ENCODE measurements around the gene CCL16. TPM values are rescaled to one million over a fixed set of nuclear protein-coding genes. Genes with fewer than 3 reads are reported as not detected.

The CCL16 gene, protein sequence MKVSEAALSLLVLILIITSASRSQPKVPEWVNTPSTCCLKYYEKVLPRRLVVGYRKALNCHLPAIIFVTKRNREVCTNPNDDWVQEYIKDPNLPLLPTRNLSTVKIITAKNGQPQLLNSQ
- not detected in 2 replicates for total RNA-seq

DNA sequence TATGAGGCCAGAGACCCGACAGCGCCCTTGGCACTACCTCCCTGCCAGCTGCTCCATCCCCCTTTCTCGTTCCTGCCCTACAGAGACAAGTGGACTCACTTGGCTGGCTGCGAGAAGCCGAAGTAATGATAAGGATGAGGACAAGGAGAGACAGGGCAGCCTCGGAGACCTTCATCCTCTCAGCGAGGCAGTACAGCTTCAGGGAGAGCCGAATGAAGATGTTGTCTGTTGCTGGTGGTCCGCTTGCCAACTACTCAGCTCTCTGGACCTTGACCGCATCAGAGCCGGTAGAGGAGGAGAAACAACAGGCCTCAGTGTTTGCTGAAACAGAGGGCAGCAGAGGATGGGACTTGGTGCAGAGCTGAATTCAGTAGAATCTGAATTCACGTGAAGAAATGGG, at the start of gene CCL16:
Gene CCL16 (minus strand): TSS at position 252 of the 400 bp plus-strand sequence. CDS start 77 bp downstream, at position 175.

DNA sequence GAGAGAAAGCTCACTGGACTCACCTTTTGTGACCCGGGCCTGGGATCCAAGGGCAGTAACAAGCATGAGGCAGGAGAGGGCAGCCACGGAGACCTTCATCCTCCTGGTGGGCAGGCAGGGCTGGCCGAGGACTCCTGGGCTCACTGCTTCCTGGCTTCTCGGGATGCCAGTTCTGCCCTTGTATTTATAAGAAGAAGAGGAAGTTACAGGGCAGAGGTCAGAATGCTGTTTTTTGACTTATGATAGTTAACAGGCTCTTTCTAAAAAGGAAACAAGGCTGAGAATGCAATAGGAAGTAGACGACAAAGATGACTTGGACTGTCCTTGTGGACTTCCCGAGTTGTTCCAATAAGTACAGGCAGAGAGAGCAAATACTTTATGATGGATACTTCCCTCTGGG, 36.5 kb upstream of the CCL16 start, which contains the start of gene CCL23:
Gene CCL23 (minus strand): TSS at position 174 of the 400 bp plus-strand sequence. CDS start 75 bp downstream, at position 99.

DNA sequence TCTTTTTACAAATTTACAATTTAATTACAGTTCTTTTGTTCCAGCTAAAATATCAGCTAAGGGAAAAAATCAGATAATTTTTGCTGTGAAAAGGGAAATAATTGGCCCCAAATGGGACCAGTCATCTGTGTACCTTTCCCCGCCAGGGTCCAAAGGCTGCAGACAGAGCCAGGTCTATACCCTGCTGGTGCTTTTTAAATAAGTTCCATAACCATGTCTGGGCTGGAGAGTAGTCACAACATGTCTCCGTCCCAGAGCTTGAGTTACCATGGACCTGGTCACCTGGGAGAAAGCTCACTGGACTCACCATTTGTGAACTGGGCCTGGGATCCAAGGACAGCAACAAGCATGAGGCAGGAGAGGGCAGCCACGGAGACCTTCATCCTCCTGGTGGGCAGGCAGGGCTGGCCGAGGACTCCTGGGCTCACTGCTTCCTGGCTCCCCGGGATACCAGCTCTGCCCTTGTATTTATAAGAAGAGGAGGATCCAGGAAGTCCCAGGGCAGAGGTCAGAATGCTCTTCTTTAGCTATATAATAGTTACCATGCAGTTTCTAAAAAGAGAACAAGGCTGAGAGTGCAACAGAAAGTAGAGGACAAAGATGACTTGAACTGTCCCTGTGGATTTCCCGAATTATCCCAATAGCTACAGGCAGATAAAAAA, 19.9 kb upstream of the CCL16 start, which contains the start of gene CCL15:
Gene CCL15 (minus strand): TSS at position 444 of the 662 bp plus-strand sequence. CDS start 61 bp downstream, at position 383.

DNA sequence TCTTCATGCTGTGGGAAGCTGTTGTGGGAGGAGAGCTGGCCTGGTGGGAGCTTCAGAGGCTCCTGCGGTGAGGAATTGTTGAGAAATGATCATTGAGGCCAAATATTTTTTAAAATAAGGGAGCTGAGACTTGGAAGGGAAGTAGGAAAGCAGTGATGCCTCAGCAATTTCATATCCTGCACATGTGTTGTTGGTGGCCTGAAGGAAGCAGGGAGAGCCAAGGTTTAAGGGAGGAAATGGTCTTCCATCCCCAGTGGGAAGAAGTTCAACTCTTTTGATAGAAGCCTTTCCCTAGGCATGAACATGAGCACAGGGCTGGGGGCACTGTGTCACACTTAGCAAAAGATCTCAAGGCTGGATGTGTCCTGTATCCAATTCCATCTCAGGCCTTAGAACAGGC, 5.3 kb upstream of the CCL16 start, which contains the start of gene CCL14:
Gene CCL14 (minus strand): TSS at position 87 of the 400 bp plus-strand sequence. CDS start 80 bp downstream, at position 7.

DNA sequence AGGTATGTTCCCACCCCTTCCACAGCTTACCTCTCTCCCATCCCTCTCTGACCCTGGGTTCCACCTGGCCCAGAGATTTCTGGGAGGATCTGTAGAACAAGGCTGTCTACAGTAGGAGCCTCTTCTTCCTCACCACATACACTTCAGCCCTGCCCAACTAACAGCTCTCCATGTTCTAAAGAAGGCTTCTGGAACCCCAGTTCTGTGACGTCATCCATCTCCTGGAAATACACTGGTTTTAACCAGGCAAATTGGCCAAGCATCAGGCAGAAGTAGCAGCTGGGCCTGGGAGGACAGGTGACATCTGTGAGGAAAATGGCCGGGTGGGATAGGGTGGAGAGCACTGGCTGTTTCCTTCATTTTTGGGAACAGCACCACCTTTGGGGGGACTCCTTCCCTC, 37.8 kb downstream of the CCL16 start, which contains the start of gene LYZL6:
Gene LYZL6 (minus strand): TSS at position 177 of the 400 bp plus-strand sequence. CDS start 4,357 bp downstream, outside the sequence.

DNA sequence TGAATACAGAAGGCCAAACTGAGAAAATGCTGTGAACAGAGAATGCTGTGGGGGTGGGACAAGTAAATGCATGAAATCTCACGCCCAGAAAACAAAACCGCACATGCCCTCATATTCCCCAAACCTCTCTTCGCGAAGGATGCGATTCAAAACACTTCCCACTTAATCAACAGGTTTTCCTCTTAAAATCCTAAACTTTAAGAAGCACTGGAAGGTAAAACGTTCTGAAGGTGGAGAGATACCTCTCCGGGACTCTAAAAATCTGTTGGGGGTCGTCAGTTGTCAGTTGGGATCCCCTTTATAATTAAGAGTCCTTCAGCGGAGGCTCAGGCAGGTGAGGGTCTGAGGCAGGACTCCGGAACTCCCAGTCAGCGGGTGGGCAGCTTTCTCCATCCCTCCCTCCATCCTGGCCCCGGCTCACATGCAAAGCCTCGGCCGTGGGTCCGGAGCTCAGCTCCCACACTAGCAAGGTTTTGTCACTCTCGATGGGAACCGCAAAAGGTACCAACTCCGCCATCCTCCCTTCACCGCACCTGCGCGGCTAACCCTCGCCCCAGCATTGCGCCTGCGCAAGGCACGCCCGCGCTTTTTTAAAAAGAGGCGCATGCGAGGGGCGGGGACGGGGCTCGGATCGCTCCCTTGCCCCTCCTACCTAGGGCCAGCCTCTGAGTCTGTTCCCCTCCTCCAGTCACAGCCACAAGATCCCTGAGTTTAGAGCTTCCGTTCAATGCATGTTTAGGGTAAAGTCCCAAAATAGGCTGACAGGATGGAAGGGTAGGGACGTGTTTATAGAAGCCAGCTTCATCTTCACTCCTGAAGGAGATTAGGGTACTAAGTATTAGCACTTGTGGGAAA, 50.9 kb downstream of the CCL16 start, which contains the start of gene RDM1:
Gene RDM1 (minus strand): TSS at position 563 of the 855 bp plus-strand sequence. CDS start 46 bp downstream, at position 517.

Other genes with a start within 250 kb of the CCL16 start
- gene RASL10B, start 249.9 kb downstream of the CCL16 start, total RNA-seq: 1.1 and 1.3 TPM in 2 replicates
- not detected in 2 replicates for gene GAS2L2, start 228.3 kb downstream of the CCL16 start, total RNA-seq
- not detected in 2 replicates for gene C17orf50, start 220.6 kb downstream of the CCL16 start, total RNA-seq
- 1.4 and 1.5 TPM in 2 replicates for gene MMP28, start 185.9 kb downstream of the CCL16 start, total RNA-seq
- 46.5 and 64.6 TPM in 2 replicates for gene TAF15, start 172.0 kb downstream of the CCL16 start, total RNA-seq
- gene HEATR9, start 112.6 kb downstream of the CCL16 start, total RNA-seq: not detected in 2 replicates
- gene CCL5, start 101.1 kb downstream of the CCL16 start, total RNA-seq: not detected in 2 replicates
- 0.16 TPM in 1 of 2 replicates, not detected in the other for gene RDM1, start 50.7 kb downstream of the CCL16 start, total RNA-seq
- not detected in 2 replicates for gene LYZL6, start 37.8 kb downstream of the CCL16 start, total RNA-seq
- not detected in 2 replicates for gene CCL14, start 5.2 kb upstream of the CCL16 start, total RNA-seq
- gene CCL15, start 20.1 kb upstream of the CCL16 start, total RNA-seq: not detected in 2 replicates
- not detected in 2 replicates for gene CCL23, start 36.5 kb upstream of the CCL16 start, total RNA-seq
- gene CCL18, start 82.8 kb upstream of the CCL16 start, total RNA-seq: not detected in 2 replicates
- gene CCL3, start 108.6 kb upstream of the CCL16 start, total RNA-seq: not detected in 2 replicates
- gene CCL4, start 122.3 kb upstream of the CCL16 start, total RNA-seq: not detected in 2 replicates
- 2.6 and 3.2 TPM in 2 replicates for gene TBC1D3B, start 195.1 kb upstream of the CCL16 start, total RNA-seq
- gene CCL3L1, start 215.3 kb upstream of the CCL16 start, total RNA-seq: not detected in 2 replicates
- gene CCL4L2, start 229.6 kb upstream of the CCL16 start, total RNA-seq: 0.17 TPM in 1 of 2 replicates, not detected in the other

Measured in bronchial smooth muscle cell (primary cell).